SK-N-MC (cell line): ENCODE data around the gene GNAT1.

Experiments
- EZH2 ChIP-seq: fragments of 200-600 bp; sonication (generic); IDR thresholded peaks from one replicate; pipeline ENCODE4 v1.6.1; 2017; ENCODE audit warnings: antibody characterized with exemption
- POLR2AphosphoS5 ChIP-seq: IDR thresholded peaks from 2 replicates; pipeline ENCODE4 v1.6.1; 2012; ENCODE audit warnings: mild to moderate bottlenecking, low read depth, low read length, borderline replicate concordance

GRCh38 chr3:50189274-50189673 is 2.1 kb upstream of the GNAT1 start:
- no peak for TF ChIP-seq EZH2
- no peak for TF ChIP-seq POLR2AphosphoS5
